ENCODE results near the gene TSG101. TPM values are rescaled to one million over a fixed set of nuclear protein-coding genes. Genes with fewer than 3 reads are reported as not detected.

The TSG101 gene
- total and polyA plus RNA-seq, 12 donors = 21.9 to 77.6 (median 68.2) TPM

GRCh38 chr11:18495703-18496102, 31.0 kb downstream of the TSG101 start:
- no peak for TF ChIP-seq CTCF (IDR thresholded peaks at IDR 0.05)

GRCh38 chr11:18495271-18495670, 31.5 kb downstream of the TSG101 start:
- no peak for ATAC-seq
- no peaks in the 10 kb centered on the region for H3K9me3 ChIP-seq
- H3K36me3 ChIP-seq = peaks cover 0 to 95% (median 29%) of the 10 kb centered on the region in 9 donors
- H3K27me3 ChIP-seq = no peaks in the 10 kb centered on the region
- intact Hi-C loops (cut with DNase I) = no loop called here
- H3K4me3 ChIP-seq = no peak overlapping the region
- peaks cover 0 to 9% (median 3%) of the 10 kb centered on the region in 9 donors for H3K4me1 ChIP-seq
- no peak for TF ChIP-seq CTCF (IDR thresholded peaks at IDR 0.05)
- H3K27ac ChIP-seq = no peak overlapping the region
- DNase-seq = no peak

More at GRCh38 chr11:18495703-18496102, 31.0 kb downstream of the TSG101 start:
- peaks cover 0 to 9% (median 3%) of the 10 kb centered on the region in 9 donors for H3K4me1 ChIP-seq
- H3K27me3 ChIP-seq = no peaks in the 10 kb centered on the region
- H3K27ac ChIP-seq = no peak overlapping the region
- H3K4me3 ChIP-seq = no peak overlapping the region
- ATAC-seq (no peak), DNase-seq (no peak)
- 91 to 97% methylated on average over 4 of the region's 4 CpGs for WGBS, 2 donors
- peaks cover 0 to 95% (median 31%) of the 10 kb centered on the region in 9 donors for H3K36me3 ChIP-seq
- no peaks in the 10 kb centered on the region for H3K9me3 ChIP-seq
- intact Hi-C loops (cut with DNase I) = no loop called here

GRCh38 chr11:18493310-18493709, 33.4 kb downstream of the TSG101 start:
- Histone ChIP-seq H3K4me1 (peaks cover 0 to 9% (median 3%) of the 10 kb centered on the region in 9 donors), H3K4me3 (no peak overlapping the region), H3K36me3 (peaks cover 0 to 97% (median 18%) of the 10 kb centered on the region in 9 donors), H3K27ac (no peak overlapping the region), H3K27me3 (no peaks in the 10 kb centered on the region), H3K9me3 (no peaks in the 10 kb centered on the region)
- DNase-seq (no peak), ATAC-seq (no peak)
- intact Hi-C loops (cut with DNase I) = no loop called here
- 74 to 78% methylated on average over 4 of the region's 4 CpGs for WGBS, 2 donors
- no peak for TF ChIP-seq CTCF (IDR thresholded peaks at IDR 0.05)

- ATAC-seq = no peak
- Histone ChIP-seq H3K4me1 (peaks cover 0 to 9% (median 3%) of the 10 kb centered on the region in 9 donors), H3K27ac (no peak overlapping the region), H3K4me3 (no peak overlapping the region), H3K9me3 (no peaks in the 10 kb centered on the region), H3K27me3 (no peaks in the 10 kb centered on the region), H3K36me3 (peaks cover 0 to 97% (median 18%) of the 10 kb centered on the region in 9 donors)
- no peak for TF ChIP-seq CTCF (IDR thresholded peaks at IDR 0.05)
- DNase-seq = no peak
- intact Hi-C loops (cut with DNase I) = no loop called here
Observed at GRCh38 chr11:18492888-18493287, 33.9 kb downstream of the TSG101 start.
